GM12865 (cell line): ENCODE results near the gene CPVL.

ENCODE experiments used
- DNase-seq: peaks from one replicate; pipeline ENCODE4 v3.0.0; 2010; ENCODE audit warnings: low read depth
- H3K4me3 ChIP-seq: 2 replicates; pipeline ENCODE4 v1.5.1; 2011; ENCODE audit warnings: mild to moderate bottlenecking, low read depth, low read length, control low read depth
- TF ChIP-seq, protein P1 (sequence below): IDR thresholded peaks from 2 replicates; pipeline ENCODE4 v1.5.1; 2011; ENCODE audit warnings: low read length, control low read depth, low read depth, inconsistent platforms; ENCODE audit not compliant: insufficient read depth; ENCODE audit errors: missing control alignments

The CPVL gene

GRCh38 chr7:28953633-28954032 lies 192.7 kb downstream of the CPVL start:
- no peak overlapping the region for H3K4me3 ChIP-seq
- DNase-seq: no peak
- TF ChIP-seq, protein P1, sequence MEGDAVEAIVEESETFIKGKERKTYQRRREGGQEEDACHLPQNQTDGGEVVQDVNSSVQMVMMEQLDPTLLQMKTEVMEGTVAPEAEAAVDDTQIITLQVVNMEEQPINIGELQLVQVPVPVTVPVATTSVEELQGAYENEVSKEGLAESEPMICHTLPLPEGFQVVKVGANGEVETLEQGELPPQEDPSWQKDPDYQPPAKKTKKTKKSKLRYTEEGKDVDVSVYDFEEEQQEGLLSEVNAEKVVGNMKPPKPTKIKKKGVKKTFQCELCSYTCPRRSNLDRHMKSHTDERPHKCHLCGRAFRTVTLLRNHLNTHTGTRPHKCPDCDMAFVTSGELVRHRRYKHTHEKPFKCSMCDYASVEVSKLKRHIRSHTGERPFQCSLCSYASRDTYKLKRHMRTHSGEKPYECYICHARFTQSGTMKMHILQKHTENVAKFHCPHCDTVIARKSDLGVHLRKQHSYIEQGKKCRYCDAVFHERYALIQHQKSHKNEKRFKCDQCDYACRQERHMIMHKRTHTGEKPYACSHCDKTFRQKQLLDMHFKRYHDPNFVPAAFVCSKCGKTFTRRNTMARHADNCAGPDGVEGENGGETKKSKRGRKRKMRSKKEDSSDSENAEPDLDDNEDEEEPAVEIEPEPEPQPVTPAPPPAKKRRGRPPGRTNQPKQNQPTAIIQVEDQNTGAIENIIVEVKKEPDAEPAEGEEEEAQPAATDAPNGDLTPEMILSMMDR: no peak
